GM19463 (cell line): ENCODE measurements around the gene TICAM2.
A peak's percentile ranks its signal among the peaks of the same experiment; 100 is the strongest.

ENCODE experiments used
- ATAC-seq: cut with Tn5 transposase; IDR thresholded peaks from one replicate; pipeline ENCODE4 v1.9.1; 2021; ENCODE audit warnings: mild to moderate bottlenecking, moderate library complexity; ENCODE audit not compliant: unreplicated experiment

The TICAM2 gene

GRCh38 chr5:115573133-115573532, 29.1 kb downstream of the TICAM2 start:
- ATAC-seq = no peak

- ATAC-seq = no peak
These were observed 30.8 kb downstream of the TICAM2 start for GRCh38 chr5:115571441-115571878.

- no peak for ATAC-seq
These were observed 33.6 kb downstream of the TICAM2 start for GRCh38 chr5:115568668-115569067.

DNA sequence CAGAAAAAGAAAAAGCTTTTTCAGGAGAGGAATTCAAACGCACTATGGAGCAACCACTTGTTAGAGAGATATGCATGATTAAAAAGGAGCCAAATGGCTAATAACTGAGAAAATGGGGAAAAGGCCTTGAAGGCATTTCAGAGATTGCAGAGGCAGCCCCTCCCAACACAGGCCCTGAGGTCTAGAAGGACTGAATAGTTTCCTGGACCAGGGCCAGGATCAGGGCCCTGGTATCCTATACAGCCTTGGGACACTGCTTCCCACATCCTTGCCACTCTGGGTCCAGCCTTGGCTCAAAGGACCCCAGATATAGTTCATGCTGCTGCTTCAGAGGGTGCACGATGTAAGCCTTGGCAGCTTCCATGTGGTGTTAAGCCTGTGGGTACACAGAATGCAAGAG, 37.0 kb downstream of the TICAM2 start:
- no peak for ATAC-seq

DNA sequence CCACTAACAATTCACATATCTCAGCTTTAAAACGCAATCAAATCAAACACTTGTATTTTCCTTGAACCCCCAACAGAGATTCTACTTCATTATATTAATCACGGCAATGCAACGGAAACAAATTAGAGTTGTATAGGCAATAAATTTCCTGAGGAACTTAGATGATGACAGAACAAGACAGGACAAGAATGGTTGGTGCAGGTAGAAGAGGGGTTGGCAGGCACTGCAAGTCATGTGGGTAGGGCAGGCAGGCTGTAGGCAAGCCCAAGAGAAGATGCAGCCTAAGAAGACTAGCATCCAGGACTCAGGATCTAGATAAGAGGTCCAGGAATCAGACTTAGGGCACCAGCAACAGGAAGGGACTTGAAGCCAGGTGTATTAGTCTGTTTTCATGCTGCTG, 41.1 kb downstream of the TICAM2 start:
- no peak for ATAC-seq

GRCh38 chr5:115559524-115559923, 42.8 kb downstream of the TICAM2 start:
- no peak for ATAC-seq

GRCh38 chr5:115558388-115558956, 43.8 kb downstream of the TICAM2 start:
- no peak for ATAC-seq

DNA sequence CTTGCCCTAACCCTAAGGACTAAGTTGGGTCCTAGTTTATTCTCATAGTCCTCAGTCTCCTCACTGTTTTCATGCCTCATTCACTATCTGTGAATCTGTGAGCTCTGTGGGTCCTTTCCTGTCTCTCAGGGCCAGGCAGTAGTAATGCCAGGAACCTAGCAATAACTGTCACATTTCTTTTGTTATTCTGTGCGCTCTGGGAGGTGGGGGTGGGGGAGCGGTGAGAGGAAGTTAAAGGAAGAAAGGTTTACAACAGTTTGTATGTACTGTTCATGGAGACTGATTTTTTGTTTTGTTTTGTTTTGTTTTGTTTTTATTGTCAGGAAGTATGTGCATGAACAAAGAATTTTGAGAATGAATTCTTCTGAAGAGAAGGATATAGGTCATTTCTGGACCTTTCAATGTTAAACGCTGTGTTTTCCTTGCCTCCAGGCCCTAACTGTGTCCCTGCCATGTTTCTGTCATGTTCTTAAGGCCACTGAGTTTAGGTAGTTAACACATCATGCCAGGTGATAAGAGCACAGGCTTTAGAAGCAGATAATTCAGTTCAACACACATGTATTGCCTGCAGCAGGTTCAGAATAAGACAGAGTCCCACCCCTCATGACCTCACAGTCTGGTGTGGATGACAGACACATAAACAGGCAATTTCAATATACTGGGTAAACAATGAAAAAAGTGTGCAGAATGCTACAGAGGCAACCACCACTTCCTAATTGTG, 44.5 kb downstream of the TICAM2 start:
- no peak for ATAC-seq

- no peak for ATAC-seq
These were observed 46.0 kb downstream of the TICAM2 start for GRCh38 chr5:115556276-115556675.

GRCh38 chr5:115555084-115555633, 47.1 kb downstream of the TICAM2 start:
- ATAC-seq = no peak

DNA sequence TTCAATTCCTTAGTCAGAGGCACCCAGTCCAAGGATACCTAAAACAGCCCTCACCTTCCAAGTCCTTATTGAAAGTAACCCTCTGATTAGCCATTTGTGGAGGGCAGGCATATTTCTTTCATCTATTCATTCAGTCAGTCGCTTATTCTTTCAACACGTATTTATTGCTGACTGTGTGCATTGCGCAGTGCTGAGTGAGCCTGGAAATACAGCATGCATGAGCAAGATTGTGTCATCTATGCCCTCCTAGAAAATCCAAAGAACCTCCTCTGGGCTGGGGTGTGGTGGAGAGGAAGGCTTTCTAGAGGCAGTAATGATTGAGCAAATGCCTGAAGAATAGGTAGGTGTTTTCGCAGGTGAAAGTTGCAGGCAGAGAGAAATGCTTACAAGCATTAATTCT, 49.2 kb downstream of the TICAM2 start:
- no peak for ATAC-seq

DNA sequence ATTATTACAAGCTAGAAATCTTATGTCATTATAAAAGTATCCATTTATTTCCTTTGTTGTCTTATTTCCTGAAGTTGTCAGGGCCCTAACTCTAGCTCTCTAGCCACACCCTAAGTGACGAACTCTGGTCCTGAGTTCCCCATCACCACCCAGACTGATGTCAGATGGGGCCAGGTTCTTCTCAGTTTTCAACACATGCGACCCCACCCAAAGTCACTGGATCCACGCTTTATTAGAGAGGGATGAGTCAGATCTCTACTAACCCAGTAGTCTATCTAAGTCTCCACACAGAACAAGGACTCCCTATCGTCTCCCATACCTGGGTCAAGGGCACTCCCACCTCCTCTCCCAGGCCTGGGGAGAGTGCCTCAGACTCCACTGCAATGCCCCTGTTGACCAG, 50.9 kb downstream of the TICAM2 start:
- peak; percentile 38 for ATAC-seq

GRCh38 chr5:115549154-115549553, 53.1 kb downstream of the TICAM2 start:
- ATAC-seq = peak; percentile 12

- no peak for ATAC-seq
These were observed 53.6 kb downstream of the TICAM2 start for GRCh38 chr5:115548683-115549082.

GRCh38 chr5:115545351-115545882, 56.9 kb downstream of the TICAM2 start:
- no peak for ATAC-seq

DNA sequence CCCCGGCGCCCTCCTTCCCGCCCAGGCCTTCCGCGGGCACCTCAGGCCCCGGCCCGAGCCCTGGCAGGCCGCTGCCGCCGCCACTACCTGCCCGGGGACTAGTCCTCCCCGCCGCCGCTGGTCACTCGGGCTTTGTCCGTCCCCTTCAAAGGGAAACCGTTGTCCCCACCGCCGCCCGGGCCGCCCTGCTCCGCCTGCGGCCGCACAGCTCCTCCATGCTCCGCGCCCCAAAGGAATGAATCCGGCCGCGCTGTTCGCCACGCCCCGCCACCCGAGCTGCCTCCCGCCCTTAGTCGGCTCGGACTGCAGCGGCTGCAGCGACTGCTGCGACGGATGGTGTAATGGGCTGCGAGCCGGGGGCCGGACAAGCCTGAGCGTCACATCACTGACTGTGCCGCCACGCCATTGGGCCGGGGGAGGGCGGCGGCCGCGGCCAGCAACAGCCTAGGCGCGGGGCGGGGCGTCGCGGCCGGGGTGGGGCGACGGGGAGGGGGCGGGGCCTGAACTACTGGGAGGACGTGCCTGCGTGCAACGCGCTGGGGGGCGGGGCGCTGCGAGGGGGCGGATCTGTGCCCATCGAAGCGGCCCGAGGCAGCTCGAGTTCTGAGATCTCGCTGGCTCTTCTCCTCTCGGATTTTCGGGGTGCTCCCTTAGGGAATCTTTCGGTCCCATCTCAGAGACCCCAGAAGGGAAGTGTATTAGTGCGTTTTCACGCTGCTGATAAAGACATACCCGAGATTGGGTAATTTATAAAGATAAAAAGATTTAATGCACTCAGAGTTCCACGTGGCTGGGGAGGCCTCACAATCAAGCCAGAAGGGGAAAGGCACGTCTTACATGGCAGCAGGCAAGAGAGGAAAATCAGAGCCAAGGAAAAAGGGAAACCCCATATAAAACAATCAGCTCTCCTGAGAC, 57.6 kb downstream of the TICAM2 start, which contains the start of gene FEM1C:
FEM1C (minus strand) TSS at position 340 of the 915 bp plus-strand sequence. CDS start 1,282 bp downstream, outside the sequence.
- peak; percentile 95 for ATAC-seq

- ATAC-seq = peak; percentile 9
These were observed 58.2 kb downstream of the TICAM2 start for GRCh38 chr5:115544043-115544435.

- peak; percentile 22 for ATAC-seq
These were observed 58.8 kb downstream of the TICAM2 start for GRCh38 chr5:115543365-115544042.

DNA sequence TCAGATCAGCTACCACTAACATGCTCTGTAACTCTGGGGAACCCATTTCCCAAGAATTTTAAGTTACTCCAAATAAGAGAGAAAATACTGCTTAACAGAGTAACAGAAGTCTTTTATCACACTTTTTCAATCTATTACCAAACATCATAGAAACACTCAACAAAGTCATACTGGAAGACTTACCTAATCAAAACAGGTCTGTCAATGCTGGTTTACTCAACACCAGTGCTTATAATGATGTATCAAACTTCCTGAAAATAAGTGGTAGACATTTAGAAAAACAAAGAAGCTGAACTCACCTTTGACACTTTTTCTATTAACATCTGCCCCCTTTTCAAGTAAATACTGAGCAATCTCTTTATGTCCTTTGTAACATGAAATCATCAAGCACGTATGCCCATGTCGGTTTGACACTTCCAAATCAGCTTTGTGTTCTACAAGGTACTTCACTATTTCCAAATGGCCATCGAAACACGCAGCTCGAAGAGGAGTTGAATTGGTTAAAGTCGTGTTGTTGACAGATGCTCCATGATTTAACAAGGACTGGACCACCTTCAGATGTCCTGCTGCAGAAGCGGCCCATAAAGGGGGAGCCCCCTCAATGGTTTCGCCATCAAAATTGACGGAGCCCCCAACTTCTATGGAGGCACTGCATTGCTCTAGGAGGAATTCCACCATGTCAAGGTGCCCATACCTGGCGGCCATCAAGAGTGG, 59.5 kb downstream of the TICAM2 start:
- ATAC-seq = no peak

GRCh38 chr5:115542086-115542485, 60.2 kb downstream of the TICAM2 start:
- no peak for ATAC-seq
